Keratinocyte (primary cell): ENCODE data around the gene TFB1M. TPM values are rescaled to one million over a fixed set of nuclear protein-coding genes. Genes with fewer than 3 reads are reported as not detected.

Experiments used
- DNase-seq: peaks from one replicate; pipeline ENCODE4 v3.0.0-alpha.2; 2011; ENCODE audit warnings: low read depth, missing footprints, low spot score
- FAIRE-seq: peaks from 2 replicates; lab custom pipeline; 2011; peaks lifted over from hg19 to GRCh38; lab: Jason Lieb, UNC
- H2AFZ ChIP-seq: 2 replicates; pipeline ENCODE4 v1.6.0; 2012; ENCODE audit warnings: low read length, control low read depth, inconsistent platforms; ENCODE audit not compliant: control insufficient read depth
- H3K27ac ChIP-seq: 2 replicates; pipeline ENCODE4 v1.5.1; 2011; ENCODE audit warnings: low read length; ENCODE audit not compliant: control insufficient read depth, insufficient read depth
- H3K27me3 ChIP-seq: 3 replicates; pipeline ENCODE4 v1.6.0; 2011; ENCODE audit warnings: low read length; ENCODE audit not compliant: control insufficient read depth, insufficient read depth; ENCODE audit errors: extremely low read depth
- H3K36me3 ChIP-seq, 2 experiments: 2 replicates in 1 of 2; 3 replicates in 1 of 2; pipeline ENCODE4 v1.5.1; 2011; ENCODE audit warnings: low read length in 2 of 2, mild to moderate bottlenecking in 1 of 2; ENCODE audit not compliant: control insufficient read depth in 2 of 2, insufficient read depth in 2 of 2; ENCODE audit errors: extremely low read depth in 1 of 2
- H3K4me1 ChIP-seq: 3 replicates; pipeline ENCODE4 v1.5.1; 2011; ENCODE audit warnings: low read length; ENCODE audit not compliant: control insufficient read depth, insufficient read depth; ENCODE audit errors: extremely low read depth
- H3K4me2 ChIP-seq: 3 replicates; pipeline ENCODE4 v1.6.0; 2011; ENCODE audit warnings: low read depth, low read length; ENCODE audit not compliant: control insufficient read depth, insufficient read depth; ENCODE audit errors: extremely low read depth
- H3K4me3 ChIP-seq, 3 experiments: fragments of 200-600 bp in 1 of 3; sonication (generic) in 1 of 3; 2 replicates in 2 of 3; 3 replicates in 1 of 3; pipeline ENCODE4 v1.5.1; 2011 to 2016; ENCODE audit warnings: low read length in 3 of 3, mild to moderate bottlenecking in 3 of 3, control low read depth in 2 of 3, inconsistent platforms in 1 of 3, low read depth in 1 of 3, mixed read lengths in 1 of 3, mixed run types in 1 of 3, moderate library complexity in 1 of 3; ENCODE audit not compliant: control insufficient read depth in 2 of 3, insufficient read depth in 2 of 3; ENCODE audit errors: extremely low read depth in 1 of 3
- H3K79me2 ChIP-seq: 2 replicates; pipeline ENCODE4 v1.6.0; 2012; ENCODE audit warnings: low read length; ENCODE audit not compliant: control insufficient read depth, insufficient read depth
- H3K9ac ChIP-seq: 3 replicates; pipeline ENCODE4 v1.6.0; 2011; ENCODE audit warnings: low read length; ENCODE audit not compliant: control insufficient read depth, insufficient read depth; ENCODE audit errors: extremely low read depth
- H3K9me1 ChIP-seq: 3 replicates; pipeline ENCODE4 v1.6.0; 2011; ENCODE audit warnings: low read length; ENCODE audit not compliant: control insufficient read depth, insufficient read depth; ENCODE audit errors: extremely low read depth
- H3K9me3 ChIP-seq: 2 replicates; pipeline ENCODE4 v1.5.1; 2012; ENCODE audit warnings: low read depth, low read length; ENCODE audit not compliant: control insufficient read depth
- H4K20me1 ChIP-seq: 3 replicates; pipeline ENCODE4 v1.6.0; 2011; ENCODE audit warnings: low read length; ENCODE audit not compliant: control insufficient read depth, insufficient read depth; ENCODE audit errors: extremely low read depth
- CTCF ChIP-seq, 3 experiments: IDR thresholded peaks in 1 of 3; conservative IDR thresholded peaks in 1 of 3; optimal IDR thresholded peaks in 1 of 3; 2 replicates in 2 of 3; 3 replicates in 1 of 3; pipeline versions ENCODE3 to v1.5.1; 2011; ENCODE audit warnings: low read length in 3 of 3, mild to moderate bottlenecking in 3 of 3, moderate library complexity in 2 of 3, control low read depth in 1 of 3, inconsistent platforms in 1 of 3; ENCODE audit not compliant: insufficient read depth in 2 of 3; ENCODE audit errors: extremely low read depth in 1 of 3
- EZH2 ChIP-seq: IDR thresholded peaks from one replicate; pipeline ENCODE4 v1.6.1; 2012; ENCODE audit warnings: inconsistent platforms, mild to moderate bottlenecking, low read length, moderate library complexity
- dilution Hi-C: fragments of 300-500 bp; cut with MboI; formaldehyde crosslinking; loops from one replicate; pipeline ENCODE4 v1.7.0; 2020; ENCODE audit warnings: low sequenced_read_pairs; ENCODE audit not compliant: extremely low pct_ligation_motif_present
- polyA plus RNA-seq, 5 experiments: library from polyadenylated mRNA; depleted of rRNA in 3 of 5; stranded (reverse) in 3 of 5; stranded (forward) in 1 of 5; unstranded in 1 of 5; fragments of >200 nt; gene quantifications; 1 replicate in 1 of 5; 2 replicates in 3 of 5; 3 replicates in 1 of 5; pipeline versions ENCODE4 v1.2.1 to v1.2.3, GENCODE V29; 2011 to 2012; ENCODE audit warnings: missing spikeins in 2 of 5, low read depth in 1 of 5, low replicate concordance in 1 of 5

The TFB1M gene
- polyA plus RNA-seq, 1 donor (not counting 4 experiments of a cell fraction or from before 2014, with no cell fraction given): 38.6 TPM

DNA sequence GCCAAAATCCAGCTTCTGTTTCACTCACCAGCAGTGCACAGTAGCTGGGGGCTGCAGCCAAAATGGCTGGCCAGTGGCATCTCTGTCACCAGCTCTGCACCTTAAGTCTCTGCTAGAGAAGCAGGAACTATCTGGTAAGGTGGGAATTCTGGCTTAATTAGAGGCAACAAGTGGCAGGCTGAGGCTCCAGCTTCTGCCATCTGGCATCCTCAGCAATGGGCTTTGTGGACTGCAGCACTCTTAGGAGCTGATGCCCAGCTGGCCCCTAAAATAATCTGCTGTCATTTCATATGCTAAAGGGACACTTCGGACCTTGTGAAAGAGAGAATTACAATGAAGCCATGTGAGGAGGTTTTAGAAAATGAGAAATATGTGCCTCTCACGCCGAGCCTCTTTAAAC lies 55.1 kb downstream of the TFB1M start:
- dilution Hi-C loops: loop anchor here (5.0 kb wide), 1 partner anchor 82 kb away; no protein-coding TSS in a partner anchor

DNA sequence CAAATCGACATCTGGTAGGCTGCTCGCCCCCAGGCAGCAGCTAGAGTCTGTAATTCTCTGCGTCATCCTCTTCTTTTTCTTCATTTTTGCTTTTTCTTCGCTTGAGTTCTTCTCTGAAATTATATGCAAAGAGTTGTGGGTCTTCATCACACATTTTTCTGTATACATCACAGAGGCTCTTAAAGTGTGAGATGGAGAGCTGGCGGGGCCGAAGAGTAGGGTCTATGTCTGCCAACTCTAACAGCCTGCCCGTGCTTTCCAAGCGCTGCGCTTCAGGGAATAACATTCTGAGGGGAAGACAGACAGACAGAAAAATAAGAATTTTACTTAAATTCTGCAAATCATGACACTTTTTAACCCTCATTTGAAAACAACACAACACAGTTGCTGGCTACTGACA lies 56.5 kb downstream of the TFB1M start:
- Histone ChIP-seq H4K20me1 (no peaks in the 10 kb centered on the region), H3K79me2 (peaks cover 18% of the 10 kb centered on the region), H3K9me3 (no peaks in the 10 kb centered on the region), H3K9ac (no peak overlapping the region), H3K4me1 (no peaks in the 10 kb centered on the region), H3K27ac (no peak overlapping the region), H3K36me3 (peaks cover 29 to 39% of the 10 kb centered on the region in 2 experiments), H3K27me3 (no peaks in the 10 kb centered on the region), H3K4me3 (no peak overlapping the region), H2AFZ (no peak overlapping the region), H3K9me1 (no peaks in the 10 kb centered on the region), H3K4me2 (no peak overlapping the region)
- dilution Hi-C loops: loop anchor here (5.0 kb wide), 1 partner anchor 80 kb away; no protein-coding TSS in a partner anchor
- no peak for FAIRE-seq
- TF ChIP-seq EZH2 (no peak), CTCF (optimal IDR thresholded peaks at IDR 0.05 in 1 of 3, IDR thresholded peaks at IDR 0.05 in 1 of 3, conservative IDR thresholded peaks at IDR 0.05 in 1 of 3; ENCODE audit: extremely low read depth in 1 of 3, insufficient read depth in 2 of 3, low read length in 3 of 3) (no peak)
- no peak for DNase-seq

More for the DNA sequence above, 55.1 kb downstream of the TFB1M start:
- Histone ChIP-seq H3K4me1 (peaks cover 2% of the 10 kb centered on the region), H3K9me1 (no peaks in the 10 kb centered on the region), H3K9ac (no peak overlapping the region), H3K4me3 (no peak overlapping the region), H3K4me2 (no peak overlapping the region), H3K36me3 (peaks cover 27 to 42% of the 10 kb centered on the region in 2 experiments), H2AFZ (no peak overlapping the region), H3K27me3 (no peaks in the 10 kb centered on the region), H4K20me1 (no peaks in the 10 kb centered on the region), H3K9me3 (no peaks in the 10 kb centered on the region), H3K79me2 (peaks cover 31% of the 10 kb centered on the region), H3K27ac (no peak overlapping the region)
- FAIRE-seq: no peak
- no peak for TF ChIP-seq CTCF (optimal IDR thresholded peaks at IDR 0.05 in 1 of 3, IDR thresholded peaks at IDR 0.05 in 1 of 3, conservative IDR thresholded peaks at IDR 0.05 in 1 of 3; ENCODE audit: extremely low read depth in 1 of 3, insufficient read depth in 2 of 3, low read length in 3 of 3)
- TF ChIP-seq EZH2: no peak
- no peak for DNase-seq
